SK-N-SH treated with all-trans-retinoic acid at 6 μM for 48 hours (cell line): Measurements from ENCODE around the gene PRICKLE3.
"Not testable (repeated sequence)": the region's sequence is repeated elsewhere in the genome, so short reads cannot be mapped to it uniquely, and the experiment has no call there.

Experiments
- ATAC-seq: fragments of 200-7000 bp; cut with Tn5 transposase; 3 replicates; pipeline ENCODE4 v1.9.1; 2020; ENCODE audit warnings: mild to moderate bottlenecking, moderate library complexity
- ARNTL ChIP-seq: fragments of 450-650 bp; formaldehyde crosslinking; IDR thresholded peaks from 2 replicates; pipeline ENCODE4 v1.5.0; 2020; ENCODE audit warnings: low read depth, mild to moderate bottlenecking, moderate library complexity, borderline replicate concordance
- CREB5 ChIP-seq: fragments of 250-450 bp; sonication (Bioruptor Pico); IDR thresholded peaks from 2 replicates; pipeline ENCODE4 v1.5.1; 2020; ENCODE audit warnings: low read depth, mild to moderate bottlenecking, moderate library complexity
- CSDC2 ChIP-seq: fragments of 250-450 bp; sonication (Bioruptor Pico); IDR thresholded peaks from 2 replicates; pipeline ENCODE4 v1.5.0; 2020; ENCODE audit warnings: mild to moderate bottlenecking, moderate library complexity
- CSRNP3 ChIP-seq: fragments of 250-450 bp; sonication (Bioruptor Pico); IDR thresholded peaks from 2 replicates; pipeline ENCODE4 v1.5.1; 2021; ENCODE audit warnings: mild to moderate bottlenecking, moderate library complexity
- ESRRG ChIP-seq: fragments of 250-450 bp; sonication (Bioruptor Pico); IDR thresholded peaks from 2 replicates; pipeline ENCODE4 v1.6.1; 2021; ENCODE audit warnings: mild to moderate bottlenecking
- GLIS3 ChIP-seq: fragments of 250-450 bp; sonication (Bioruptor Pico); IDR thresholded peaks from 2 replicates; pipeline ENCODE4 v1.5.0; 2020; ENCODE audit warnings: mild to moderate bottlenecking, moderate library complexity
- ISL1 ChIP-seq: fragments of 250-450 bp; sonication (Bioruptor Pico); IDR thresholded peaks from 2 replicates; pipeline ENCODE4 v2.1.2; 2022; ENCODE audit warnings: mild to moderate bottlenecking, moderate library complexity
- OSR1 ChIP-seq: fragments of 250-450 bp; sonication (Bioruptor Pico); IDR thresholded peaks from 2 replicates; pipeline ENCODE4 v1.8.0; 2022; ENCODE audit warnings: moderate library complexity, mild to moderate bottlenecking, inconsistent platforms
- PATZ1 ChIP-seq: fragments of 250-450 bp; sonication (Bioruptor Pico); IDR thresholded peaks from 2 replicates; pipeline ENCODE4 v1.8.0; 2020; ENCODE audit warnings: mild to moderate bottlenecking, moderate library complexity, borderline replicate concordance
- POU6F1 ChIP-seq: fragments of 250-450 bp; sonication (Bioruptor Pico); IDR thresholded peaks from 2 replicates; pipeline ENCODE4 v1.8.0; 2021; ENCODE audit warnings: low read depth, mild to moderate bottlenecking, moderate library complexity, borderline replicate concordance
- PPARA ChIP-seq: fragments of 250-450 bp; sonication (Bioruptor Pico); IDR thresholded peaks from 2 replicates; pipeline ENCODE4 v1.5.0; 2020; ENCODE audit warnings: mild to moderate bottlenecking, borderline replicate concordance
- RARB ChIP-seq: fragments of 250-450 bp; sonication (Bioruptor Pico); IDR thresholded peaks from 2 replicates; pipeline ENCODE4 v1.8.0; 2021; ENCODE audit warnings: mild to moderate bottlenecking, moderate library complexity
- TCF4 ChIP-seq: fragments of 250-450 bp; sonication (Bioruptor Pico); IDR thresholded peaks from 2 replicates; pipeline ENCODE4 v1.8.0; 2021; ENCODE audit warnings: mild to moderate bottlenecking, moderate library complexity, borderline replicate concordance
- TOX ChIP-seq: fragments of 250-450 bp; sonication (Bioruptor Pico); IDR thresholded peaks from 2 replicates; pipeline ENCODE4 v1.8.0; 2021; ENCODE audit warnings: mild to moderate bottlenecking, moderate library complexity, borderline replicate concordance
- ZC3H10 ChIP-seq: fragments of 250-450 bp; sonication (Bioruptor Pico); IDR thresholded peaks from 2 replicates; pipeline ENCODE4 v1.5.1; 2021; ENCODE audit warnings: mild to moderate bottlenecking, moderate library complexity
- ZFP3 ChIP-seq: fragments of 250-450 bp; sonication (Bioruptor Pico); IDR thresholded peaks from 2 replicates; pipeline ENCODE4 v1.5.0; 2020; ENCODE audit warnings: mild to moderate bottlenecking, moderate library complexity
- ZFP30 ChIP-seq: fragments of 450-650 bp; formaldehyde crosslinking; IDR thresholded peaks from 2 replicates; pipeline ENCODE4 v1.5.0; 2022; ENCODE audit warnings: mild to moderate bottlenecking, moderate library complexity
- ZNF565 ChIP-seq: fragments of 450-650 bp; formaldehyde crosslinking; conservative IDR thresholded peaks from 2 replicates; pipeline ENCODE4 v1.5.0; 2020; ENCODE audit warnings: low read depth, mild to moderate bottlenecking, moderate library complexity
- ZNF70 ChIP-seq: fragments of 450-650 bp; formaldehyde crosslinking; IDR thresholded peaks from 2 replicates; pipeline ENCODE4 v1.5.0; 2020; ENCODE audit warnings: mild to moderate bottlenecking, moderate library complexity

Gene PRICKLE3

GRCh38 chrX:49147282-49147681 lies 38.9 kb downstream of the PRICKLE3 start:
- ATAC-seq = no peak
- no peak for TF ChIP-seq OSR1 (CRISPR knock-in tag)
- no peak for TF ChIP-seq TCF4 (CRISPR knock-in tag)
- TF ChIP-seq RARB (CRISPR knock-in tag) = no peak
- TF ChIP-seq GLIS3 = no peak
- no peak for TF ChIP-seq POU6F1 (CRISPR knock-in tag)
- no peak for TF ChIP-seq ZC3H10 (CRISPR knock-in tag)
- TF ChIP-seq PPARA (CRISPR knock-in tag) = no peak
- TF ChIP-seq, all 23 proteins: peak for 0

GRCh38 chrX:49143154-49143553 lies 43.0 kb downstream of the PRICKLE3 start:
- not testable (repeated sequence) for ATAC-seq

- not testable (repeated sequence) for ATAC-seq
These were observed 43.9 kb downstream of the PRICKLE3 start for GRCh38 chrX:49142264-49142663.

- TF ChIP-seq PPARA (CRISPR knock-in tag) = no peak
- TF ChIP-seq ESRRG (CRISPR knock-in tag) = no peak
- TF ChIP-seq CSDC2 (CRISPR knock-in tag) = no peak
- no peak for TF ChIP-seq CREB5 (CRISPR knock-in tag)
- TF ChIP-seq RARB (CRISPR knock-in tag) = no peak
- TF ChIP-seq, all 23 proteins: peak for 0
- ATAC-seq = no peak
These were observed 46.5 kb downstream of the PRICKLE3 start for GRCh38 chrX:49139713-49140112.

GRCh38 chrX:49137492-49137891 lies 48.7 kb downstream of the PRICKLE3 start:
- TF ChIP-seq RARB (CRISPR knock-in tag) (no peak), ZFP30 (CRISPR knock-in tag) (no peak), PATZ1 (no peak), ESRRG (CRISPR knock-in tag) (no peak), ZNF70 (CRISPR knock-in tag) (no peak), TOX (CRISPR knock-in tag) (no peak), ZNF565 (CRISPR knock-in tag) (no peak), POU6F1 (CRISPR knock-in tag) (no peak), PPARA (CRISPR knock-in tag) (no peak), TCF4 (CRISPR knock-in tag) (no peak), CSDC2 (CRISPR knock-in tag) (no peak), ISL1 (no peak), CREB5 (CRISPR knock-in tag) (no peak), CSRNP3 (CRISPR knock-in tag) (no peak), ZFP3 (no peak), GLIS3 (no peak), OSR1 (CRISPR knock-in tag) (no peak), ARNTL (no peak)
- ATAC-seq = no peak
